Caco-2 (cell line): ENCODE data around the gene ASAP2. TPM values are rescaled to one million over a fixed set of nuclear protein-coding genes. Genes with fewer than 3 reads are reported as not detected.

Experiments
- BruUV-seq: library from RNA; stranded (reverse); fragments of 400-500 nt; replicated peaks from 2 replicates; lab custom pipeline; 2021; lab: Mats Ljungman, UMichigan
- CTCF ChIA-PET: fragments of 300-600 bp; sonication (Branson Sonifier 250); formaldehyde crosslinking; loops from one replicate; lab custom pipeline; 2022; ENCODE audit warnings: antibody characterized with exemption; lab: Charles Lee
- POLR2A ChIA-PET: fragments of 300-600 bp; sonication (Branson Sonifier 250); formaldehyde crosslinking; loops from one replicate; lab custom pipeline; 2022; ENCODE audit warnings: antibody characterized with exemption; lab: Charles Lee
- DNase-seq, 2 experiments: peaks; one replicate each; pipeline versions ENCODE4 v3.0.0 to v3.0.0-alpha.2; 2020 to 2022
- H3K27me3 ChIP-seq: replicated peaks from 2 replicates; pipeline ENCODE4 v1.6.0; 2011; ENCODE audit warnings: low read length; ENCODE audit not compliant: control insufficient read depth, insufficient read depth
- H3K36me3 ChIP-seq: 2 replicates; pipeline ENCODE4 v1.5.1; 2011; ENCODE audit warnings: low read length; ENCODE audit not compliant: control insufficient read depth, insufficient read depth
- H3K4me1 ChIP-seq: fragments of 250-450 bp; sonication (Bioruptor Pico); 2 replicates; pipeline ENCODE4 v1.5.1; 2020; ENCODE audit warnings: mild to moderate bottlenecking
- H3K4me3 ChIP-seq: 2 replicates; pipeline ENCODE4 v1.5.1; 2011; ENCODE audit warnings: low read depth, mild to moderate bottlenecking, control low read depth, low read length
- H3K9me3 ChIP-seq: fragments of 250-450 bp; sonication (Bioruptor Pico); 2 replicates; pipeline ENCODE4 v1.5.1; 2020; ENCODE audit warnings: mild to moderate bottlenecking, moderate library complexity
- H3K27ac Mint-ChIP-seq: one replicate; pipeline ENCODE4 v1.8.0; 2022; ENCODE audit warnings: mixed read lengths; ENCODE audit not compliant: unreplicated experiment
- H3K27me3 Mint-ChIP-seq: one replicate; pipeline ENCODE4 v1.8.0; 2022; ENCODE audit warnings: mixed read lengths; ENCODE audit not compliant: insufficient read depth, unreplicated experiment
- H3K36me3 Mint-ChIP-seq: one replicate; pipeline ENCODE4 v1.8.0; 2022; ENCODE audit warnings: mild to moderate bottlenecking, mixed read lengths; ENCODE audit not compliant: insufficient read depth, unreplicated experiment
- H3K4me1 Mint-ChIP-seq: one replicate; pipeline ENCODE4 v1.8.0; 2022; ENCODE audit warnings: low read depth, mixed read lengths; ENCODE audit not compliant: unreplicated experiment
- H3K4me3 Mint-ChIP-seq: one replicate; pipeline ENCODE4 v1.8.0; 2022; ENCODE audit warnings: mild to moderate bottlenecking, moderate library complexity, mixed read lengths; ENCODE audit not compliant: unreplicated experiment
- H3K9me3 Mint-ChIP-seq: one replicate; pipeline ENCODE4 v1.8.0; 2022; ENCODE audit warnings: mixed read lengths; ENCODE audit not compliant: unreplicated experiment
- intact Hi-C: fragments of 100-400 bp; cut with micrococcal nuclease; formaldehyde crosslinking; loops from one replicate; pipeline ENCODE4 v1.10.0; 2022; ENCODE audit not compliant: unreplicated experiment
- total RNA-seq: library from RNA; stranded (reverse); gene quantifications from 2 replicates; pipeline ENCODE4 v1.2.3, GENCODE V29; 2022
- TF ChIP-seq, protein P1 (sequence below), 2 experiments: fragments of 200-600 bp in 1 of 2; IDR thresholded peaks; 1 replicate in 1 of 2; 2 replicates in 1 of 2; pipeline versions ENCODE4 v1.5.1 to v1.8.0; 2011 to 2022; ENCODE audit warnings: antibody characterized with exemption in 1 of 2, control low read depth in 1 of 2, inconsistent platforms in 1 of 2, low read depth in 1 of 2, low read length in 1 of 2, mild to moderate bottlenecking in 1 of 2, moderate library complexity in 1 of 2; ENCODE audit not compliant: insufficient read depth in 1 of 2, severe bottlenecking in 1 of 2, unreplicated experiment in 1 of 2

ASAP2 gene
- total RNA-seq, 1 experiment from 2014 or later: 25.6 TPM

- POLR2A ChIA-PET: no interaction called here
- BruUV-seq: no TSS peak
- Histone ChIP-seq H3K4me3 (no peak overlapping the region), H3K27me3 (no peaks in the 10 kb centered on the region), H3K4me1 (peaks cover 38% of the 10 kb centered on the region), H3K9me3 (no peaks in the 10 kb centered on the region), H3K36me3 (no peaks in the 10 kb centered on the region)
- H3K4me3 Mint-ChIP-seq: no peak overlapping the region
- DNase-seq: no peak
- peak overlapping the region; percentile 27 for H3K27ac Mint-ChIP-seq
- intact Hi-C loops: loop anchor here (2.0 kb wide), 1 partner anchor 25 kb away; the partner anchor contains the start of gene ASAP2
- TF ChIP-seq, protein P1, sequence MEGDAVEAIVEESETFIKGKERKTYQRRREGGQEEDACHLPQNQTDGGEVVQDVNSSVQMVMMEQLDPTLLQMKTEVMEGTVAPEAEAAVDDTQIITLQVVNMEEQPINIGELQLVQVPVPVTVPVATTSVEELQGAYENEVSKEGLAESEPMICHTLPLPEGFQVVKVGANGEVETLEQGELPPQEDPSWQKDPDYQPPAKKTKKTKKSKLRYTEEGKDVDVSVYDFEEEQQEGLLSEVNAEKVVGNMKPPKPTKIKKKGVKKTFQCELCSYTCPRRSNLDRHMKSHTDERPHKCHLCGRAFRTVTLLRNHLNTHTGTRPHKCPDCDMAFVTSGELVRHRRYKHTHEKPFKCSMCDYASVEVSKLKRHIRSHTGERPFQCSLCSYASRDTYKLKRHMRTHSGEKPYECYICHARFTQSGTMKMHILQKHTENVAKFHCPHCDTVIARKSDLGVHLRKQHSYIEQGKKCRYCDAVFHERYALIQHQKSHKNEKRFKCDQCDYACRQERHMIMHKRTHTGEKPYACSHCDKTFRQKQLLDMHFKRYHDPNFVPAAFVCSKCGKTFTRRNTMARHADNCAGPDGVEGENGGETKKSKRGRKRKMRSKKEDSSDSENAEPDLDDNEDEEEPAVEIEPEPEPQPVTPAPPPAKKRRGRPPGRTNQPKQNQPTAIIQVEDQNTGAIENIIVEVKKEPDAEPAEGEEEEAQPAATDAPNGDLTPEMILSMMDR (IDR thresholded peaks at IDR 0.05; ENCODE audit: insufficient read depth in 1 of 2, low read depth in 1 of 2, low read length in 1 of 2, severe bottlenecking in 1 of 2, unreplicated experiment in 1 of 2): no peak
- no peaks in the 10 kb centered on the region for H3K9me3 Mint-ChIP-seq
- H3K4me1 Mint-ChIP-seq: peaks cover 53% of the 10 kb centered on the region
- no peaks in the 10 kb centered on the region for H3K27me3 Mint-ChIP-seq
- CTCF ChIA-PET: no interaction called here
- H3K36me3 Mint-ChIP-seq: peaks cover 6% of the 10 kb centered on the region
Measured at GRCh38 chr2:9231291-9232165, 24.9 kb downstream of the ASAP2 start.

DNA sequence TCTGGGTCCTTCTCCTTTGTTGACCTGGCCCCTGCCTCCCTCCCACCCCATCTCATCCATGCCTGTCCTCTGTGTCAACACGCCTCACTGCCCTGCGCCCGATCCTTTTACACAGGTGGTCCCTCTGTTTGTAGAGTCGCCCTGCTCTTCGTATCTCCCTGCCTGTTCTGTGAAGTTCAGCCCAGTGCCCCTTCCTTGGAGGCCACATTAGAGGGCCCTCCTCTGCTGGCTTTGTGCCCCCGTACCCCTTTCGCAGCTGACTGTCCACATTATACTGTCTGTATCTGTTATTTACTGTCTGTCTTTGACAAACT lies 25.5 kb downstream of the ASAP2 start:
- H3K9me3 Mint-ChIP-seq: no peaks in the 10 kb centered on the region
- H3K4me3 Mint-ChIP-seq: no peak overlapping the region
- H3K4me1 Mint-ChIP-seq: peaks cover 53% of the 10 kb centered on the region
- intact Hi-C loops: loop anchor here (2.0 kb wide), 1 partner anchor 25 kb away; the partner anchor contains the start of gene ASAP2
- no peaks in the 10 kb centered on the region for H3K27me3 Mint-ChIP-seq
- H3K4me1 ChIP-seq: peaks cover 38% of the 10 kb centered on the region
- no peak for DNase-seq
- no TSS peak for BruUV-seq
- H3K36me3 Mint-ChIP-seq: peaks cover 12% of the 10 kb centered on the region
- no peaks in the 10 kb centered on the region for H3K36me3 ChIP-seq
- no peaks in the 10 kb centered on the region for H3K9me3 ChIP-seq
- TF ChIP-seq, protein P1 (IDR thresholded peaks at IDR 0.05; ENCODE audit: insufficient read depth in 1 of 2, low read depth in 1 of 2, low read length in 1 of 2, severe bottlenecking in 1 of 2, unreplicated experiment in 1 of 2): no peak
- H3K27me3 ChIP-seq: no peaks in the 10 kb centered on the region
- peak overlapping the region; percentile 27 for H3K27ac Mint-ChIP-seq
- CTCF ChIA-PET: no interaction called here
- POLR2A ChIA-PET: no interaction called here
- no peak overlapping the region for H3K4me3 ChIP-seq

DNA sequence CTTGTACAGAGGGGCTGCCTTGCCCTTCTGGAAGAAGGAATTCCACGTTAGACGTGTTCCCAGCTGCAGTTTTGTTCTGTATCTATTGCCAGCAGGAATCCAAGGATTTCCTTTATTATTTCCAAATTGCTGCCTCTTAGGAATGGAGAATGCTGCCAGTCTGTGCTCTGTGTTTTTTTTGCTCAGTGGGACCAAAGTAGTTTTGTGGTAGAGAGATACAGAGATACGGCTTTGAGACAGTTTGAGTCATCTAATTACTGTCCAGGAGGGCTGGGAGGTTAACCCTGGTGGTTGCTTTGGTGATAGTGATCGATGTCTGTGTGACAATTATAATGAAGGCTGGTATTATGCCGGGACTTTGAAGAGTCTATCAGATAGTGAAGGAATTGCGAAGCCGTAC lies 26.3 kb downstream of the ASAP2 start:
- peak overlapping the region; percentile 27 for H3K27ac Mint-ChIP-seq
- TF ChIP-seq, protein P1 (IDR thresholded peaks at IDR 0.05; ENCODE audit: insufficient read depth in 1 of 2, low read depth in 1 of 2, low read length in 1 of 2, severe bottlenecking in 1 of 2, unreplicated experiment in 1 of 2): no peak
- H3K9me3 Mint-ChIP-seq: no peaks in the 10 kb centered on the region
- POLR2A ChIA-PET: no interaction called here
- H3K27me3 ChIP-seq: no peaks in the 10 kb centered on the region
- peaks cover 38% of the 10 kb centered on the region for H3K4me1 ChIP-seq
- H3K4me1 Mint-ChIP-seq: peaks cover 49% of the 10 kb centered on the region
- intact Hi-C loops: loop anchor here (2.0 kb wide), 1 partner anchor 26 kb away; the partner anchor contains the start of gene ASAP2
- H3K4me3 ChIP-seq: no peak overlapping the region
- no peaks in the 10 kb centered on the region for H3K9me3 ChIP-seq
- no peak overlapping the region for H3K4me3 Mint-ChIP-seq
- no TSS peak for BruUV-seq
- H3K36me3 Mint-ChIP-seq: peaks cover 12% of the 10 kb centered on the region
- DNase-seq: no peak
- H3K27me3 Mint-ChIP-seq: no peaks in the 10 kb centered on the region
- CTCF ChIA-PET: no interaction called here
- no peaks in the 10 kb centered on the region for H3K36me3 ChIP-seq
